H7 (cell line): ENCODE data around the gene TMEM164. TPM values are rescaled to one million over a fixed set of nuclear protein-coding genes. Genes with fewer than 3 reads are reported as not detected.

Experiments used
- DNase-seq: peaks from one replicate; pipeline ENCODE4 v3.0.0; 2012
- H3K27me3 ChIP-seq: 2 replicates; pipeline ENCODE4 v1.6.0; 2011; ENCODE audit warnings: mild to moderate bottlenecking, low read length; ENCODE audit not compliant: control insufficient read depth, insufficient read depth
- H3K36me3 ChIP-seq: replicated peaks from 2 replicates; pipeline ENCODE4 v1.5.1; 2011; ENCODE audit warnings: low read length; ENCODE audit not compliant: control insufficient read depth, insufficient read depth
- H3K4me3 ChIP-seq: 2 replicates; pipeline ENCODE4 v1.5.1; 2011; ENCODE audit warnings: low read depth, mild to moderate bottlenecking, control low read depth, low read length, moderate library complexity; ENCODE audit not compliant: insufficient read depth
- total RNA-seq: library from RNA; depleted of rRNA; stranded (reverse); fragments of >200 nt; shearing (Covaris generic); gene quantifications from 2 replicates; pipeline ENCODE4 v1.2.3, GENCODE V29; 2014

Gene TMEM164
- total RNA-seq, 1 experiment from 2014 or later: 36.0 TPM

DNA sequence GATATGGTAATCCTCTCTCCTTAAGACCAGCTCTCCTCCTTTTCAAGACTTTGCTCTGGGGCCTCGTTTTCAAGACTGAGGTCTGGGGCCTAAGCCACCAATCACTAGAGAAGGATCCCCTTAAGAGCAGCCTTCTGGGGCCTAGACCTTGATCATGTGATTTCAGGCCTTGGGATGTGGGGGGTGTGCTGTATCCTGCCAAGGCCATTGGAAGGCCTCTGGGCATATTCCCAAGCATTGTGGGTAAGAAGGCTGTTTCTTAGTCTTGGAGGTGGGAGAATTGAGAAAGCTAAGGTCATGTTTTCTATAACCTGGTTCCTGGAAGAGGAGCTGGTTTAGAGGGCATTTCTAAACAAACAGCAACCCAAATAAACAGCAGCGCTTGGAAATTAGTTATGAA, 12.1 kb downstream of the TMEM164 start:
- DNase-seq: no peak
- Histone ChIP-seq H3K27me3 (no peaks in the 10 kb centered on the region), H3K4me3 (no peak overlapping the region), H3K36me3 (no peaks in the 10 kb centered on the region; the same call in 1 of the 2 replicates)

- Histone ChIP-seq H3K36me3 (no peaks in the 10 kb centered on the region; the same call in none of the 2 replicates), H3K4me3 (no peak overlapping the region), H3K27me3 (no peaks in the 10 kb centered on the region)
- no peak for DNase-seq
These were observed 13.0 kb downstream of the TMEM164 start for GRCh38 chrX:110015915-110016314.

GRCh38 chrX:110020536-110020935, 17.6 kb downstream of the TMEM164 start:
- no peak for DNase-seq
- H3K4me3 ChIP-seq: no peak overlapping the region
- H3K36me3 ChIP-seq: no peaks in the 10 kb centered on the region; the same call in none of the 2 replicates
- no peaks in the 10 kb centered on the region for H3K27me3 ChIP-seq

GRCh38 chrX:110021258-110022022, 18.5 kb downstream of the TMEM164 start:
- no peak for DNase-seq
- Histone ChIP-seq H3K27me3 (no peaks in the 10 kb centered on the region), H3K4me3 (no peak overlapping the region), H3K36me3 (no peaks in the 10 kb centered on the region; the same call in none of the 2 replicates)

- no peak overlapping the region for H3K4me3 ChIP-seq
- no peak for DNase-seq
- no peaks in the 10 kb centered on the region; the same call in none of the 2 replicates for H3K36me3 ChIP-seq
- no peaks in the 10 kb centered on the region for H3K27me3 ChIP-seq
These were observed 19.9 kb downstream of the TMEM164 start for GRCh38 chrX:110022599-110023448.

DNA sequence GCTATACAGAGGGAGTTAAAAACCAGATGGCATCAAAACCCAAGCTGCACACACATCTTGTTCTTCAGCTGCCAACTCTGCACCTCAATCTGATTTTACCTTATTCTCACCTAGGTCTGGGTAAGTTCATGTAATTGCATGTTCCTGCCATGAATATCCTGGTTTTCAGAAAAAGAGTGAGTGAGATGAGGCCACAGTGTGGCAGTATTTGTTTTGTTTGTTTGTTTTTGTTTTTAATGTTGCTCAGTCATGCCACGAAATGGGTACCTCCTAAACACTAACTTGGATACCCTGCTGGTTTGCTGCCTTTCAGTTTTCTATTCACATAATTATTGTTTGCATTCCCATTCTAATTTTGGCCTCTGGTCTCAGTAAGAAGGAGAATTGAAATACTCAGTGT, 22.5 kb downstream of the TMEM164 start:
- Histone ChIP-seq H3K4me3 (no peak overlapping the region), H3K27me3 (no peaks in the 10 kb centered on the region), H3K36me3 (no peaks in the 10 kb centered on the region; the same call in 1 of the 2 replicates)
- DNase-seq: no peak

- H3K4me3 ChIP-seq: no peak overlapping the region
These were observed 23.4 kb downstream of the TMEM164 start for GRCh38 chrX:110026099-110026844.

DNA sequence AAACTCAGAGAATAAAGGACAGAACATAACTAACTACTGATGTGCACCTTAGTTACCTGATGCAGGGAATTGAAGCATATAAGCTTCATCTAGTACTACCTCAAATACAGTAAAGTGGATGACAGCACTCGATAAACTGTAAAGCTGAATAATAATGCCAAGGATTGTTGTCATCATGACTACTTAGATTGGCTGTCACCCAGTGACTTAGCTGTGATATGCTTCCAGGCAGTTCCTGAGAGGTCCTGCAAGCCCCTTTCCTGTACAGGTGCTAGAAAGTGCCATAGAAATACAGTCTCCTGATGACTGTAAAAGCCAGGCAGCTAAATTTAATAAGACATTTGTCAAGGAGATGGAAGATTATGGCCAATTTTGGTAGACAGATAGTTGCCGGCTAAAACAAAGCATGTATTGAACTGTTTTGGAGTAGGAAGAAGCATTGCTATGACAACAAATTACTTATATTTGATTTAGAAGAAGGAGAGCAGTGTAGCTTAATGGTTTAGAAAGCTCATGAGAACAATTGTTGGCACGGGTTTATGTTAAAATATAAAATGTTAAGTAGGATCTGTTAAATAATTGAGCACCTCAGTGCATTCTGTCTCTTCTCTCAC, 29.7 kb downstream of the TMEM164 start:
- H3K27me3 ChIP-seq: no peaks in the 10 kb centered on the region
- no peak overlapping the region for H3K4me3 ChIP-seq
- DNase-seq: no peak
- H3K36me3 ChIP-seq: no peaks in the 10 kb centered on the region

More at GRCh38 chrX:110026099-110026844, 23.4 kb downstream of the TMEM164 start:
- no peak for DNase-seq
- Histone ChIP-seq H3K36me3 (no peaks in the 10 kb centered on the region), H3K27me3 (no peaks in the 10 kb centered on the region)

- H3K27me3 ChIP-seq: no peaks in the 10 kb centered on the region
- no peaks in the 10 kb centered on the region for H3K36me3 ChIP-seq
- DNase-seq: no peak
- H3K4me3 ChIP-seq: no peak overlapping the region
These were observed 31.1 kb downstream of the TMEM164 start for GRCh38 chrX:110034036-110034435.

DNA sequence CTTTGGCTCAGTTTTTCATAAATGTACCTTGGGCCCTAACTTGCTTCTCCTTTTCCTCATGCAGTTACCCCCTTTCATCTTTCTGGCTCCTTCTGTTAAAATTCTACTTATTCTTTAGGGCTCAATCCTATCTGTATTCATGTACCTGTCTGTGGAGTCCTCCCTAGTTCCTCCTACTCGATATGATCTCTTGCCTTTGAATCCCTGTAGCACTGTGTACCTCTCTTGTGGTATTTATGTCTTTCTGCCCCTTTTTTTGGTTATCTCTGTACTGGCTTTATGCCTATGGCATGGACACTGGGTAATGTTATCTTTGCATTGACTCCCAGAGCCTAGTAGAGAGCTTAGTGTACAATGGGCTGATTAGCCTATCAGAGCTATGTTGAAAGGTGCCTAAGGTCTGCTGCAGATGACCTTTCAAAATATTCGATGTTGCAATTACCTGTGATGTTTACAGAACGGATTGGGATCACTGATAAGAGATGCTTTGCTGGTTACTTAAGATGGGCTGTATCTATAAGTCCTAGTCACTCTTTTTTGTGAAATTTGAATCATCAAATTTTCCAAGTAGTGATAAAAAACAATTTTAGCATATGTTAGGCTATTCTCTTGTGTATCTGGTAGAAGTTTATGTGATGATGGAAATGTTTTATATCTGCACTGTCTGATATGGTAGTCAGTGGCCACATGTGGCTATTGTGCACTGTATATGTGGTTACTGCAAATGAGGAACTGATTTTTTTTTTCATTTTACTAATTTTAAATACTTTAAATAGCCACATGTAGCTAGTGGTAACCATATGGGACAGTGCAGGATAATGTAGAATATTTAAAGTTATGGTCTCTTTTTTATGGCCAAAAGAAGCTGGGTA, 33.5 kb downstream of the TMEM164 start:
- no peak overlapping the region for H3K4me3 ChIP-seq
- H3K36me3 ChIP-seq: no peaks in the 10 kb centered on the region
- no peaks in the 10 kb centered on the region for H3K27me3 ChIP-seq
- DNase-seq: no peak

DNA sequence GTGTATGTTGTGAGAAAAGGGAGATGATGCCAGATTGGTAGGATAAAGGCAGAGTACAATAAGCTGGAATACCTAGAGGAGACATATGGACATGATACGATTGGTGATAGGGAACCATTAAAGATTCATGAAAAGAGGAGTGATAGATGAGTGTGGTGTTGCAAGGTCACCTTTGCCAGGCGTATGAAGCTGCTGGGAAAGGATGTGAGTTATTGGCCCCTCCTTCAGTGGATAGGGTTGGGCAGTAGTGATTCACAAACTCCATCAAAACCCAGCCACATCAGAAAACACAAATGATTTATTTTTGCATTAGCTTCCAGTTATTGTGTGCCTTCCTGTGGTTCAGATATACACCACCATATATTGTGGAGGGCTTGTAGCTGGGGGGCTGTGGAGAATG, 34.3 kb downstream of the TMEM164 start:
- no peak for DNase-seq
- Histone ChIP-seq H3K36me3 (no peaks in the 10 kb centered on the region), H3K27me3 (no peaks in the 10 kb centered on the region), H3K4me3 (no peak overlapping the region)

- Histone ChIP-seq H3K27me3 (no peaks in the 10 kb centered on the region), H3K36me3 (no peaks in the 10 kb centered on the region), H3K4me3 (no peak overlapping the region)
- DNase-seq: no peak
These were observed 36.0 kb downstream of the TMEM164 start for GRCh38 chrX:110038900-110039299.

DNA sequence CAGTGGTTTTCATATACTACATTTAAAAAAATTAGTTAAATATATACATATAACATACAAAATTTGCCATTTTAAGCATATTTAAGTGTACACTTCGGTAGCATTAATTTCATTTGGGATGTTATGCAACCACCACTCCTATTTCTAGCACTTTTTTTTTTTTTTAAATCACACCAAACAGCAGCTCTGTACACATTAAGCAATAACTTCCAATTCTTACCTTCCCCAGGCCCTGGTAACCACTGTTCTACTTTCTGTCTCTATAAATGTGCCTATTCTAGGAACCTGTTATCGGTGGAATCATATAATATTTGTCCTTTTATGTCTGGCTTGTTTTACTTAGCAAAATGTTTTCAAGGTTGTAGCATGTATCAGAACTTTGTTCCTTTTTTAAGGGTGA, 39.1 kb downstream of the TMEM164 start:
- H3K27me3 ChIP-seq: no peaks in the 10 kb centered on the region
- DNase-seq: no peak
- H3K4me3 ChIP-seq: no peak overlapping the region
- no peaks in the 10 kb centered on the region for H3K36me3 ChIP-seq
